A549 (cell line): Measurements from ENCODE around the gene NR3C1. TPM values are rescaled to one million over a fixed set of nuclear protein-coding genes. Genes with fewer than 3 reads are reported as not detected.
A peak's percentile ranks its signal among the peaks of the same experiment; 100 is the strongest.

Source experiments
- ATAC-seq, 2 experiments: fragments of 200-7000 bp in 1 of 2; fragments of >200 bp in 1 of 2; cut with Nextera tagmentation in 1 of 2; cut with Tn5 transposase in 1 of 2; 3 replicates each; pipeline versions ENCODE4 v1.8.0 to v1.9.1; 2018 to 2020; ENCODE audit warnings: mild to moderate bottlenecking in 1 of 2, moderate library complexity in 1 of 2
- CTCF ChIA-PET: fragments of 300-600 bp; sonication (Branson Sonifier 250); formaldehyde crosslinking; extraction: SDS; loops from one replicate; lab custom pipeline; 2021; ENCODE audit warnings: antibody characterized with exemption, inconsistent platforms; lab: Yijun Ruan, JAX
- POLR2A ChIA-PET: fragments of 350-600 bp; formaldehyde crosslinking; extraction: SDS; loops from one replicate; lab custom pipeline; 2021; ENCODE audit warnings: antibody characterized with exemption, inconsistent platforms; lab: Yijun Ruan, JAX
- DNase-seq, 2 experiments: peaks; one replicate each; pipeline versions ENCODE4 v3.0.0 to v3.0.0-alpha.2; 2011 to 2016; ENCODE audit warnings: low read depth in 1 of 2, low spot score in 1 of 2
- FAIRE-seq: peaks from 2 replicates; lab custom pipeline; 2011; peaks lifted over from hg19 to GRCh38; lab: Jason Lieb, UNC
- H3K27ac ChIP-seq, 2 experiments: fragments of >200 bp; sonication (Bioruptor Twin); formaldehyde crosslinking; 3 replicates each; pipeline ENCODE4 v1.5.1; 2016 to 2017
- H3K4me1 ChIP-seq: fragments of >200 bp; sonication (Bioruptor Twin); formaldehyde crosslinking; 3 replicates; pipeline ENCODE4 v1.6.1; 2016
- H3K4me2 ChIP-seq: fragments of >200 bp; sonication (Bioruptor Twin); formaldehyde crosslinking; 3 replicates; pipeline ENCODE4 v1.6.1; 2016
- H3K4me3 ChIP-seq: fragments of >200 bp; sonication (Bioruptor Twin); formaldehyde crosslinking; 3 replicates; pipeline ENCODE4 v1.5.1; 2016
- H3K9me3 ChIP-seq: fragments of >200 bp; sonication (Bioruptor Twin); formaldehyde crosslinking; 3 replicates; pipeline ENCODE4 v1.6.1; 2016
- CHD4 ChIP-seq: fragments of 200-600 bp; sonication (generic); IDR thresholded peaks from 2 replicates; pipeline ENCODE4 v1.6.1; 2016; ENCODE audit warnings: antibody characterized with exemption, mild to moderate bottlenecking, borderline replicate concordance
- EHMT2 ChIP-seq: fragments of 200-600 bp; sonication (generic); IDR thresholded peaks from 2 replicates; pipeline ENCODE4 v1.6.1; 2016; ENCODE audit warnings: antibody characterized with exemption, low read depth, mild to moderate bottlenecking, moderate library complexity
- ESRRA ChIP-seq: fragments of 150-350 bp; IDR thresholded peaks from 2 replicates; pipeline ENCODE4 v1.6.1; 2014; ENCODE audit warnings: mild to moderate bottlenecking, low read length, borderline replicate concordance
- HOXB5 ChIP-seq: fragments of 250-450 bp; sonication (Bioruptor Pico); IDR thresholded peaks from 2 replicates; pipeline ENCODE4 v1.5.0; 2020; ENCODE audit warnings: mild to moderate bottlenecking, moderate library complexity
- KDM1A ChIP-seq: fragments of 200-600 bp; sonication (generic); IDR thresholded peaks from 2 replicates; pipeline ENCODE4 v1.6.1; 2016; ENCODE audit warnings: low read depth, mild to moderate bottlenecking
- KDM5A ChIP-seq: fragments of 200-600 bp; sonication (generic); IDR thresholded peaks from 2 replicates; pipeline ENCODE4 v1.6.1; 2016; ENCODE audit warnings: antibody characterized with exemption, mild to moderate bottlenecking
- MAFK ChIP-seq: fragments of 450-650 bp; IDR thresholded peaks from 2 replicates; pipeline ENCODE4 v1.6.1; 2014; ENCODE audit not compliant: partially characterized antibody
- NFE2L2 ChIP-seq: fragments of 150-350 bp; conservative IDR thresholded peaks from 2 replicates; pipeline ENCODE4 v1.6.1; 2014; ENCODE audit warnings: low read length
- NPAS2 ChIP-seq: fragments of 250-450 bp; sonication (Bioruptor Pico); IDR thresholded peaks from 2 replicates; pipeline ENCODE4 v1.8.0; 2022; ENCODE audit warnings: mild to moderate bottlenecking, moderate library complexity, borderline replicate concordance
- POLR2A ChIP-seq: IDR thresholded peaks from 2 replicates; pipeline ENCODE4 v1.6.1; 2012; ENCODE audit warnings: mild to moderate bottlenecking, low read length
- POLR2AphosphoS2 ChIP-seq: conservative IDR thresholded peaks from 2 replicates; pipeline ENCODE4 v1.6.1; 2012; ENCODE audit warnings: low read length, improper control_type of control experiment, inconsistent platforms
- RARB ChIP-seq: fragments of 250-450 bp; sonication (Bioruptor Pico); IDR thresholded peaks from 2 replicates; pipeline ENCODE4 v1.8.0; 2021; ENCODE audit warnings: mild to moderate bottlenecking, moderate library complexity
- RCOR1 ChIP-seq: fragments of 150-350 bp; IDR thresholded peaks from 2 replicates; pipeline ENCODE4 v1.6.1; 2014; ENCODE audit warnings: antibody characterized with exemption, low read length, low read depth
- RFX5 ChIP-seq: fragments of 450-650 bp; IDR thresholded peaks from 2 replicates; pipeline ENCODE4 v1.7.1; 2014; ENCODE audit warnings: antibody characterized with exemption, mild to moderate bottlenecking, moderate library complexity
- TFCP2L1 ChIP-seq: fragments of 250-450 bp; sonication (Bioruptor Pico); IDR thresholded peaks from 2 replicates; pipeline ENCODE4 v1.5.0; 2021; ENCODE audit warnings: mild to moderate bottlenecking
- TP53 ChIP-seq: fragments of 250-450 bp; sonication (Bioruptor Pico); IDR thresholded peaks from 2 replicates; pipeline ENCODE4 v1.5.0; 2021; ENCODE audit warnings: mild to moderate bottlenecking, moderate library complexity
- WGBS: methylation state at CpG from one replicate; pipeline ENCODE4 v1.1.6; 2017; ENCODE audit errors: missing lambda C conversion rate; 5-methylcytosine and 5-hydroxymethylcytosine counted together
- polyA plus RNA-seq, 4 experiments: library from polyadenylated mRNA; depleted of rRNA in 3 of 4; stranded (reverse); fragments of >200 nt; fragmentation: RNase III in 1 of 4; extraction: RNeasy Plus Mini Kit Qiagen cat#74134 plus additional on column Dnase treatment in 1 of 4; gene quantifications; 2 replicates in 3 of 4; 3 replicates in 1 of 4; pipeline ENCODE4 v1.2.3, GENCODE V29; 2011 to 2017
- TF ChIP-seq, protein P1 (sequence below): fragments of >200 bp; sonication (Bioruptor Twin); formaldehyde crosslinking; IDR thresholded peaks from 3 replicates; pipeline ENCODE4 v1.5.1; 2016
- TF ChIP-seq, protein P2 (sequence below): fragments of 250-450 bp; sonication (Bioruptor Pico); IDR thresholded peaks from 2 replicates; pipeline ENCODE4 v1.5.0; 2021; ENCODE audit warnings: mild to moderate bottlenecking, moderate library complexity, borderline replicate concordance

The NR3C1 gene
- polyA plus RNA-seq, 2 of the 4 experiments (the other 2 are of a cell fraction) = 46.5 to 73.0 TPM

- peak overlapping the region in 1 of 2 experiments; percentile 48; a peak in 2 of 6 replicates for H3K27ac ChIP-seq
- H3K4me1 ChIP-seq = peaks cover 97% of the 10 kb centered on the region
- peak overlapping the region; percentile 17; the same call in 2 of the 3 replicates for H3K4me2 ChIP-seq
- ChIA-PET POLR2A (no interaction called here), CTCF (interaction anchor here (0.7 to 1.4 kb wide), 3 partner anchors 20 to 313 kb away, joined by 3 to 4 read pairs (median 3); no protein-coding TSS in a partner anchor)
- FAIRE-seq (no peak), DNase-seq (no peak), ATAC-seq (no peak)
- TF ChIP-seq TP53 (CRISPR knock-in tag) (no peak), RFX5 (no peak), KDM5A (no peak), NPAS2 (CRISPR knock-in tag) (no peak), EHMT2 (no peak), POLR2A (no peak), NFE2L2 (no peak), CHD4 (no peak), RARB (CRISPR knock-in tag) (no peak), HOXB5 (CRISPR knock-in tag) (no peak)
- TF ChIP-seq, protein P1, sequence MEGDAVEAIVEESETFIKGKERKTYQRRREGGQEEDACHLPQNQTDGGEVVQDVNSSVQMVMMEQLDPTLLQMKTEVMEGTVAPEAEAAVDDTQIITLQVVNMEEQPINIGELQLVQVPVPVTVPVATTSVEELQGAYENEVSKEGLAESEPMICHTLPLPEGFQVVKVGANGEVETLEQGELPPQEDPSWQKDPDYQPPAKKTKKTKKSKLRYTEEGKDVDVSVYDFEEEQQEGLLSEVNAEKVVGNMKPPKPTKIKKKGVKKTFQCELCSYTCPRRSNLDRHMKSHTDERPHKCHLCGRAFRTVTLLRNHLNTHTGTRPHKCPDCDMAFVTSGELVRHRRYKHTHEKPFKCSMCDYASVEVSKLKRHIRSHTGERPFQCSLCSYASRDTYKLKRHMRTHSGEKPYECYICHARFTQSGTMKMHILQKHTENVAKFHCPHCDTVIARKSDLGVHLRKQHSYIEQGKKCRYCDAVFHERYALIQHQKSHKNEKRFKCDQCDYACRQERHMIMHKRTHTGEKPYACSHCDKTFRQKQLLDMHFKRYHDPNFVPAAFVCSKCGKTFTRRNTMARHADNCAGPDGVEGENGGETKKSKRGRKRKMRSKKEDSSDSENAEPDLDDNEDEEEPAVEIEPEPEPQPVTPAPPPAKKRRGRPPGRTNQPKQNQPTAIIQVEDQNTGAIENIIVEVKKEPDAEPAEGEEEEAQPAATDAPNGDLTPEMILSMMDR = no peak
- no peak overlapping the region for H3K4me3 ChIP-seq
- H3K9me3 ChIP-seq = no peaks in the 10 kb centered on the region
- 78% methylated on average over 6 of the region's 6 CpGs for WGBS
These were observed 87.1 kb downstream of the NR3C1 start for GRCh38 chr5:143316337-143316736.

DNA sequence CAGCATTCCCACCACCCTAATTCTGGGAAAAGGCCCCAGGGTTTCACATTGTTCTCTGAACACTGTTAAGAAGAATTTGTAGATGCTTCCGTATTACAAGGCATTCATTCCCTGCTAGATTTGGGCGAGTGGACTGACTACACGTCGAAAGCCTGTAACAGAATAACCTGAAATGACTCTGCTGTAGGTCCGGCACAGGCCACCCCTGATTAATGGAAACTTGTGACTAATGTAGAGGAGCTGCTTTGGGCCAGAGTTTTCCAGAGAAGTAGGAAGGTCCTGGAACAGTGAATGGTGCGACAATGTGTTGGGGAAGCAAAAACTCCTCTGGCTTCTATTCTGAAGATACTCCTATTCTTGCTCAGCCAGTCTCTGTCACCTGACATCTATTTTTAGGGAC, 87.6 kb downstream of the NR3C1 start:
- H3K4me2 ChIP-seq = peak overlapping the region; percentile 17; the same call in 2 of the 3 replicates
- POLR2A ChIA-PET = no interaction called here
- no peaks in the 10 kb centered on the region for H3K9me3 ChIP-seq
- no peak for FAIRE-seq
- H3K27ac ChIP-seq = peak overlapping the region in 1 of 2 experiments; percentile 48; a peak in 2 of 6 replicates
- CTCF ChIA-PET = interaction anchor here (0.7 to 1.4 kb wide), 3 partner anchors 21 to 312 kb away, joined by 3 to 4 read pairs (median 3); no protein-coding TSS in a partner anchor
- H3K4me1 ChIP-seq = peaks cover 97% of the 10 kb centered on the region
- 76% methylated on average over 6 of the region's 6 CpGs for WGBS
- peak in 1 of 2 experiments; percentile 12; a peak in 2 of 6 replicates for ATAC-seq
- TF ChIP-seq POLR2AphosphoS2 (no peak), TP53 (CRISPR knock-in tag) (no peak), RCOR1 (no peak), ESRRA (no peak), POLR2A (no peak), RFX5 (no peak), KDM1A (no peak), TFCP2L1 (no peak), RARB (CRISPR knock-in tag) (no peak), MAFK (no peak)
- TF ChIP-seq, protein P1 = no peak
- TF ChIP-seq, protein P2, sequence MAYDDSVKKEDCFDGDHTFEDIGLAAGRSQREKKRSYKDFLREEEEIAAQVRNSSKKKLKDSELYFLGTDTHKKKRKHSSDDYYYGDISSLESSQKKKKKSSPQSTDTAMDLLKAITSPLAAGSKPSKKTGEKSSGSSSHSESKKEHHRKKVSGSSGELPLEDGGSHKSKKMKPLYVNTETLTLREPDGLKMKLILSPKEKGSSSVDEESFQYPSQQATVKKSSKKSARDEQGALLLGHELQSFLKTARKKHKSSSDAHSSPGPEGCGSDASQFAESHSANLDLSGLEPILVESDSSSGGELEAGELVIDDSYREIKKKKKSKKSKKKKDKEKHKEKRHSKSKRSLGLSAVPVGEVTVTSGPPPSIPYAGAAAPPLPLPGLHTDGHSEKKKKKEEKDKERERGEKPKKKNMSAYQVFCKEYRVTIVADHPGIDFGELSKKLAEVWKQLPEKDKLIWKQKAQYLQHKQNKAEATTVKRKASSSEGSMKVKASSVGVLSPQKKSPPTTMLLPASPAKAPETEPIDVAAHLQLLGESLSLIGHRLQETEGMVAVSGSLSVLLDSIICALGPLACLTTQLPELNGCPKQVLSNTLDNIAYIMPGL (CRISPR knock-in tag) = no peak
- DNase-seq = no peak
- H3K4me3 ChIP-seq = no peak overlapping the region
